GM23248 (cell line): ENCODE results near the gene LIME1.

ENCODE experiments used
- EZH2 ChIP-seq: fragments of 200-600 bp; sonication (generic); IDR thresholded peaks from 2 replicates; pipeline ENCODE4 v1.6.1; 2018; ENCODE audit warnings: antibody characterized with exemption, mild to moderate bottlenecking; ENCODE audit not compliant: insufficient read depth, poor library complexity, severe bottlenecking
- EZH2phosphoT487 ChIP-seq: fragments of 200-600 bp; sonication (generic); IDR thresholded peaks from 2 replicates; pipeline ENCODE4 v1.6.1; 2018; ENCODE audit warnings: antibody characterized with exemption, moderate library complexity, mild to moderate bottlenecking, low read depth; ENCODE audit not compliant: insufficient read depth

DNA sequence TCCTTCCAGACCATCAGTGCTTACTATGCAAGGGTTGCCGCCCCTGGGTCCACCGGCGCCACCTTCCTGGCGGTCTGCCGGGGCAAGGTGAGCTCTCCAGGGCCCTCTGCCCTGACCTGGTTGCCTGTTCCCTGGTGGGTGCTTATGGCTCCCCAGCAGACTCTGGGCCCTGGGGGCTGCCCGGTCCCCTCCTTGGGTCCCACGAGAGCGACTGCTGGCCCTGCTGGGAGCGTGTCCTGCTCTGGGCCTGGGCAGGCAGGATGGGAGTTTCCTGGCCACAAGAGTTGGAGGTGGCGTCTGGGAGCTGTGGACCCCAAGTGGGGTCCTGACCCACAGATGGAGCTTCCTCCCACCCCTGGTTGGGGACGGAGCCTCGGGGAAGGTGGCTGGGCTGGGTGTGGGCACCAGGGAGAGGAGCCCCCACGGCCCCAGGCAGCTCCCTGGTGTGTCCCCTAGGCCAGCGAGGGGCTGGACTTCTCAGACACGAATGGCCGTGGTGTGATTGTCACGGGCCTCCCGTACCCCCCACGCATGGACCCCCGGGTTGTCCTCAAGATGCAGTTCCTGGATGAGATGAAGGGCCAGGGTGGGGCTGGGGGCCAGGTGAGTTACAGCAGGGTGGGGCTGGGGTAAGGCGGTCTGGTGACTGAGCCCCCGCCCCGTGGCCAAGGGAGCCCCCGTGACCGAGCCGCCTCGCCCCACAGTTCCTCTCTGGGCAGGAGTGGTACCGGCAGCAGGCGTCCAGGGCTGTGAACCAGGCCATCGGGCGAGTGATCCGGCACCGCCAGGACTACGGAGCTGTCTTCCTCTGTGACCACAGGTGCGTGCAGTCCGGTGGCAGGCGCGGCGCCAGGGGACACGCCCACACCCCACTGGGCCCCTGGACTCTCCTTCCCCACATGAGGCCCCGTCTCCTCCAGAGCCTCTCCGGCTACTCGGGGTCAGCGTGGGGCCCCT is 47.1 kb upstream of the LIME1 start:
- no peak for TF ChIP-seq EZH2phosphoT487
- no peak for TF ChIP-seq EZH2
